Heart left ventricle (tissue), 16 donors: ENCODE measurements around the gene SLC13A3. TPM values are rescaled to one million over a fixed set of nuclear protein-coding genes. Genes with fewer than 3 reads are reported as not detected.
"Not testable (repeated sequence)": the region's sequence is repeated elsewhere in the genome, so short reads cannot be mapped to it uniquely, and the experiment has no call there.

Experiments used
- ATAC-seq, 4 donors: fragments of 200-7000 bp; cut with Tn5 transposase; one replicate each; pipeline ENCODE4 v1.9.1; 2020 to 2022; ENCODE audit warnings: moderate library complexity in 4 of 4, mild to moderate bottlenecking in 3 of 4, moderate number of reproducible peaks in 1 of 4
- DNase-seq, 5 donors: peaks; one replicate each; pipeline ENCODE4 v3.0.0-alpha.2; 2020
- H3K27ac ChIP-seq, 12 donors: fragments of 200-600 bp; sonication (generic) in 4 of 12; one replicate each; pipeline versions ENCODE4 v1.5.0 to v1.8.0; 2016 to 2022; ENCODE audit warnings: mild to moderate bottlenecking in 2 of 12
- H3K27me3 ChIP-seq, 9 donors: fragments of 200-600 bp; sonication (generic) in 2 of 9; one replicate each; pipeline versions ENCODE4 v1.5.1 to v1.8.0; 2016 to 2022; ENCODE audit warnings: mild to moderate bottlenecking in 3 of 9
- H3K36me3 ChIP-seq, 9 donors: fragments of 200-600 bp; sonication (generic) in 2 of 9; one replicate each; pipeline versions ENCODE4 v1.5.0 to v1.8.0; 2018 to 2022; ENCODE audit warnings: mild to moderate bottlenecking in 2 of 9
- H3K4me1 ChIP-seq, 12 donors: fragments of 200-600 bp; sonication (generic) in 4 of 12; one replicate each; pipeline versions ENCODE4 v1.5.0 to v1.8.0; 2016 to 2022; ENCODE audit warnings: mild to moderate bottlenecking in 3 of 12
- H3K4me3 ChIP-seq, 12 donors: fragments of 200-600 bp; sonication (generic) in 4 of 12; one replicate each; pipeline versions ENCODE4 v1.5.0 to v1.8.0; 2017 to 2022; ENCODE audit warnings: mild to moderate bottlenecking in 9 of 12, moderate library complexity in 4 of 12
- H3K9me3 ChIP-seq, 12 donors: fragments of 200-600 bp; sonication (generic) in 4 of 12; one replicate each; pipeline versions ENCODE4 v1.5.0 to v1.8.0; 2016 to 2022; ENCODE audit warnings: mild to moderate bottlenecking in 1 of 12
- CTCF ChIP-seq, 12 donors: fragments of 200-600 bp; sonication (generic) in 4 of 12; IDR thresholded peaks; one replicate each; pipeline versions ENCODE4 v1.5.0 to v1.8.0; 2018 to 2022; ENCODE audit warnings: antibody characterized with exemption in 12 of 12, mild to moderate bottlenecking in 5 of 12
- POLR2A ChIP-seq, 2 donors: fragments of 450-650 bp; IDR thresholded peaks; one replicate each; pipeline ENCODE4 v1.6.1; 2017; ENCODE audit warnings: antibody characterized with exemption in 2 of 2, mild to moderate bottlenecking in 2 of 2, moderate library complexity in 2 of 2
- WGBS, 4 donors: extraction: QIAGEN DNeasy Blood & Tissue Kit in 2 of 4; methylation state at CpG; one replicate each; pipeline versions ENCODE4 v1.1.5 to v1.1.7; 2013 to 2018; 5-methylcytosine and 5-hydroxymethylcytosine counted together
- intact Hi-C, 10 donors: fragments of 100-400 bp; cut with DNase I; formaldehyde crosslinking; loops; one replicate each; pipeline versions ENCODE4 v1.11.1 to v1.14.2; 2022
- polyA plus RNA-seq, 2 donors: library from polyadenylated mRNA; stranded (reverse); fragments of 200-250 nt; gene quantifications; one replicate each; pipeline ENCODE4 v1.2.3, GENCODE V29; 2013
- total RNA-seq, 9 donors: library from RNA; depleted of rRNA in 2 of 9; stranded (reverse); fragments of >200 nt in 2 of 9; fragmentation: NEBNext Ultra II Directional in 3 of 9; extraction: Animal tissue kit (Norgen Biotek cat#: 25700) in 3 of 9; gene quantifications; one replicate each; pipeline versions ENCODE4 v1.1.0 to v1.2.4, GENCODE V29; 2016 to 2023
- donor health status: ischemic (EF 13 %, LVEDD 7.1; RV severe dilation, severe dysfunction).
- donor health status: healthy with polysubstance abuse.
- donor health status: DM: no; HTN: yes; CAD: no.
- donor health status: DM: no; HTN: no; CAD: no.
- donor health status: ischemic (EF 25% LVEDD 6.9; RV normal size, moderate dysfunction).
- donor health status: ischemic (EF 25% LVEDD 5.7; RV mildly dilated, moderate dysfunction).
- donor health status: healthy.
- donor health status: DM: yes; HTN: yes; CAD: no.
- donor health status: ischemic (EF 35%, LVEDD 5.7; RV mildly dilated, moderate dysfunction).
- donor health status: nonischemic (EF 11% LVEDD 7.7; RV severe dilation, severe dysfunction).
- donor health status: DM: yes; HTN: yes; CAD: no.
- donor health status: PGD.
- donor health status: ischemic (EF 29% LVEDD 5.4; RV normal size, mild dysfunction).
- donor health status: nonischemic (EF 23%, LVEDD 6.1; RV moderate dilation, normal function).

The SLC13A3 gene
- total and polyA plus RNA-seq, 11 donors: 0.13 to 2.6 (median 0.54) TPM

- Histone ChIP-seq H3K4me3 (no peak overlapping the region), H3K27me3 (no peaks in the 10 kb centered on the region), H3K4me1 (peaks cover 0 to 14% (median 4%) of the 10 kb centered on the region in 12 donors), H3K9me3 (peaks cover 0 to 6% (median 0%) of the 10 kb centered on the region in 12 donors), H3K36me3 (no peaks in the 10 kb centered on the region), H3K27ac (no peak overlapping the region)
- ATAC-seq (no peak), DNase-seq (no peak)
- intact Hi-C loops: no loop called here
- no peak for TF ChIP-seq CTCF (IDR thresholded peaks at IDR 0.05)
- no peak for TF ChIP-seq POLR2A (IDR thresholded peaks at IDR 0.05)
- 88 to 95% (median 93%) methylated on average over 5 of the region's 5 CpGs for WGBS, 4 donors
These were observed 26.3 kb upstream of the SLC13A3 start for GRCh38 chr20:46677608-46678007.

- ATAC-seq, H3K36me3 ChIP-seq, intact Hi-C loops, H3K4me1 ChIP-seq, H3K27me3 ChIP-seq, H3K27ac ChIP-seq, DNase-seq, H3K4me3 ChIP-seq: not testable (repeated sequence)
- 92 to 96% (median 94%) methylated on average over 8 to 13 of the region's 14 CpGs for WGBS, 4 donors
- H3K9me3 ChIP-seq: peaks cover 0 to 12% (median 0%) of the 10 kb centered on the region in 12 donors
These were observed 25.5 kb upstream of the SLC13A3 start for GRCh38 chr20:46676649-46677316.

- Histone ChIP-seq H3K27me3 (no peaks in the 10 kb centered on the region), H3K4me1 (no peaks in the 10 kb centered on the region), H3K9me3 (peaks cover 0 to 35% (median 5%) of the 10 kb centered on the region in 12 donors), H3K4me3 (no peak overlapping the region), H3K36me3 (no peaks in the 10 kb centered on the region), H3K27ac (no peak overlapping the region)
- intact Hi-C loops: no loop called here
- DNase-seq: no peak
- WGBS, 4 donors: 68 to 85% (median 75%) methylated on average over 14 of the region's 14 CpGs
- no peak for TF ChIP-seq POLR2A (IDR thresholded peaks at IDR 0.05)
- TF ChIP-seq CTCF (IDR thresholded peaks at IDR 0.05): no peak
- ATAC-seq: no peak
These were observed 23.2 kb upstream of the SLC13A3 start for GRCh38 chr20:46674253-46675083.

- Histone ChIP-seq H3K9me3 (peaks cover 0 to 38% (median 5%) of the 10 kb centered on the region in 12 donors), H3K4me3 (no peak overlapping the region), H3K27ac (no peak overlapping the region), H3K36me3 (no peaks in the 10 kb centered on the region), H3K4me1 (no peaks in the 10 kb centered on the region), H3K27me3 (no peaks in the 10 kb centered on the region)
- TF ChIP-seq POLR2A (IDR thresholded peaks at IDR 0.05) (no peak), CTCF (IDR thresholded peaks at IDR 0.05) (no peak)
- DNase-seq (no peak), ATAC-seq (no peak)
- intact Hi-C loops: no loop called here
- 85 to 91% (median 87%) methylated on average over 11 of the region's 11 CpGs for WGBS, 4 donors
These were observed 22.4 kb upstream of the SLC13A3 start for GRCh38 chr20:46673394-46674252.
